ENCODE measurements around the gene CORO7. TPM values are rescaled to one million over a fixed set of nuclear protein-coding genes. Genes with fewer than 3 reads are reported as not detected.
A peak's percentile ranks its signal among the peaks of the same experiment; 100 is the strongest.

The CORO7 gene
- total RNA-seq, 1 donor from 2014 or later, result 11.6 TPM

DNA sequence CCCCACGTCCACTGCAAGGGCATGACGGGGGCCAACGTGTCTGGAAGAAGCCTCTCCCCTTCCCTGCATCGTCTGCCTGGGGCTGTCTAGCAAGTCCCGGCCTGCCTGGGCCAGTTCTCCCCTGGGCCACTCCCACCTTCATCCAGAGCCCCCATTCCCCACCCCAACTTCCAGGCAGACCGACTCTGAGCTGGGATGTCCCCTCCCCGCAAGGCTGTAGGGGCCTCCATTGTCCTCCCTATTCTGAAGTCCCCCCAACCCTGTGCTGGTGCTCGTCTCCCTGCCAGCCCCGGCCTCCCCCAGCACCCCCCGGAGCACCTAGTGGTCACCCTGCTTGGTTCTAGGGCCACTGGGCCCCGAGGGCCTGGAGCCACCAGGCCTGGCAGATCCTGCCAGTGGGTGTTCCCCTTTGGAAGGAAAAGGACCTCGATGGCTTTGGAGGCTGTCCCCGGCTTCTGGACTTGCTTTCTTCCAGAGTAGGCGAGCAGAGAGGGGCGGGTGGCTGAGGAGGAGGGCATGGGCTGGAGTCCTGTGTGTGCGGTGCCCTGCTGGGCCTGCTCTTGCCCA, 95.7 kb downstream of the CORO7 start:
- intact Hi-C loops (cut with DNase I), result no loop called here
- no peak for ATAC-seq (ENCODE audit: poor library complexity)
- no peak for DNase-seq

DNA sequence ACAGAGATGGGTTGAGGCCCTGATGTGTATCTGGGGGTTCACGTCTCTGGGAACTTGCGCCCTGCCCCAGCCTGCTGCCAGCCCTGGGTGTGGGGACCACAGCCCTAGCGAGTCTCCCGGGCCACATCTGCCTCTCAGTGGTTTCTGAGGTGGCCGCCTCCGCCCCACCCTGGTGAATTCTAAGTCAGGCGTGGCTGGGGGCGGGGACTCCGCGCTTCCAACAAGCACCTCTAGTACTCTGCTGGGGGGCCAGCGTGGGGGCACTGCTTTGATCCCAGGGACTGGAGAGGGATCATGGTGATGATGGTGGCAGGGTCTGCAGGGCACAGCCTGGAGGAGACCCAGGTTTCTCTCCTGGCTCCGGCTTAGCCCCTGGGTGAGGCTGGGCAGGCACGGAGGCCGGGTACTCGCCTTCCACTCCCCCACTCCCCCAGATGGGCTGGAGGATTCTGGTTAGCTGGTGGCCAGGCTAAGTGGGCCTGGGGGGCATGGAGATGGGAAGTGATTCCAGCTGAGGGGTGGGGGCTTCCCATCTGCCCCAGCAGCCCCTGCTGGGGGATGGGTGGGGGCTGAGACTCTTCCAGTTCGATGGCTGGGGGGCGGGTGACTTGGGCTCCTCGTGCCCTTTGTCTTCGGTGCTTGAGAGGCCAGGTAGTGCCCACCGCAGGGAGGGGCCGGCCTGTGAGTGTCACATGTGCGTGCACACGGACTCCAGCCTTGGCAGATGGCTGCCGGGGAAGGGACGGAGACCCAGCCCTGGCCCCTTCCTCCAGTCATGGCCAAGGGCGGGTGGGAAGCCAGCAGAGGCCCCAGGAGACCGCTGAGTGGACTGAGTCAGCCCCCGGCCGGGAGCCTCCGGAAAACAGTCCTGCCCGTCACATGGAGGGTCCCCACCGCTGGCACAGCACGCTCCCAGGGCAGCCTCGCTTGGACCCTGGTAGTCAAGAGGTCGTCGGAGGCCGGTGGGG, 96.7 kb downstream of the CORO7 start:
- intact Hi-C loops (cut with DNase I), result no loop called here
- DNase-seq (no peak), ATAC-seq (ENCODE audit: poor library complexity) (no peak)

DNA sequence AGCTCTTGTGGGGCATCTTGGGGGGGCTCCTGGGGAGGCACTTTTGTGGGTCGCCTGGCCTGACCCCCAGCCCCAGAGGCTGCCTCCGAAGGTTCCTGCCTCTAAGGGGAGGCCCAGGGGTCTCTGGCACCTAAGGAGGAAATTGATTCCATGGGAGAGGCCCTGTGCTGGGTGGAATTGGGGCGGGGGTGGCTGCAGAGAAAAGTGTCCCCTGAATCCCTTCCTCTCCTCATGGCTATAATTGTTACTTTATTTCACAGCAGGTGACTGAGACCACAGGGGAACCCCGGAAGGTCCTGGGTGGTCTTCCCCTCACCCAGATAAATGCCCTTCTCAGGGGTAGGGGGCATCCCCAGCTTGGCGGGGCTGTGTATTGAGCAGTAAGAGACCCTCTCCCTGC, 97.4 kb downstream of the CORO7 start:
- no peak for DNase-seq
- no peak for ATAC-seq (ENCODE audit: poor library complexity)
- intact Hi-C loops (cut with DNase I), result no loop called here

DNA sequence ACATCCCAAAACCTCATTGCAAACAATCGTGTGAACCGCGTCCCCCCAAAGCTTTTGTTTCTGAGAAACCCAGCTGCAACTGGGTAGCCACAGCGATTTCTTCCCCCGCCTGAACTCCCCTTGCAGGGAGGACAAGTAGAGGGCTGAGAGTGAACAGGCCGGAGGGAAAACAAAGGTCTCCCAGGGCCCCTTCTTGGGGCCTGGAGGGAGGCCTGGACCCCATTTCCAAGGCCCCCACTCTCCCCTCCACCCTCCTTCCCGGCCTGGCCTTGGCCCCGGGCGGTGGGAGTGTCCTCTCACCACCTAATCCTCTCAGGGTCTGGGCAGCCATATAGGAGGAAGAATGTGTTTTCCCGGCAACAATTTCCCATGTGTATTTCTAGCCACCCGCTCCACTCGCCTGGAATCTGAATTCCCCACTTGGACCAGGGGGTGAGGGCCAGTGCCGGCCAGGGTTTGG, 97.9 kb downstream of the CORO7 start:
- ATAC-seq (ENCODE audit: poor library complexity), result no peak
- intact Hi-C loops (cut with DNase I), result no loop called here
- no peak for DNase-seq

DNA sequence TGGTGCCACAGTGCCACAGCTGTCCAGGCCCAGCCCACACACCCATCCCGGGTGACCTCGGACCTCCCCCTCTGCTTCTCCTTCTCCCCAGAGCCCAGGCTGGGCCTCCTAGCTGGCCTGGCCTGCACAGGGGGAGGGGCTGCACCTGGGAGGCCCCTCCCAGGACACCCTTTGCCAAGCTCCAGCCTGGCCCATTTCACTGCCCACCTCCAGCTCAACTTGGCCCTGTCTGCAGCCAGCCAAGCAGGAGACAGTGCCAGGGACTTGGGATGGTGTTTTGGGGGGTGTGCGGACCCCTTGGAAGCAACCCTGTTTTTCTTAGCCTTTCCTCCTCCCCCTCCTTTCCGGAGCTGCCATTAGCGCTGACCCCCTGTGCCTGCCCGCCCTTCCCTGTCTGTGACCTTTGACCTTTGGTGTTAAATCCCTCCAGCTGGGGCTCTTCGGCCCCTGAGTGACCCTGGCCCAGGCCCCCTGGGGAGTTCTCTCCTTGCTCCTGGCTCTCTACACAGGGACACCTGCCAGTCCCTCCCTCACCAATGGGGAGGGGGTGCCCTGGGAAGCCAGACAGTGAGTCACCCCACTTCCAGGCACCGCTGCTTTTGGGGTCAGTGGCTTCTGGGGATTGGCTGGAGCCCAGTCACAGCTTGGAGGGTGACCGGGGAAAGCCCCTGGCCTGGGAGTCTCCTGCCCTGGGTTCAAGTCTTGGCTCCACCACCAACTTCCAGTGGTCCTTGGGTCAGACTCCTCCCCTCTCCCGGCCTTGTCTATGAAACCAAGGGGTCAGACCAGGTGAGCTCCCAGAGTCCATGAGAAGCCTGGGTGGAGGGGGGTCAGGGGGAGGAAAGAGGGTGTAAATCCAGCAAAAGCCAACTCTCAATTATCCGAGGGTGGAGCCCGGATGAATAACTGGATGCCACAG, 98.6 kb downstream of the CORO7 start:
- ATAC-seq (ENCODE audit: poor library complexity) (no peak), DNase-seq (no peak)
- intact Hi-C loops (cut with DNase I), result no loop called here

DNA sequence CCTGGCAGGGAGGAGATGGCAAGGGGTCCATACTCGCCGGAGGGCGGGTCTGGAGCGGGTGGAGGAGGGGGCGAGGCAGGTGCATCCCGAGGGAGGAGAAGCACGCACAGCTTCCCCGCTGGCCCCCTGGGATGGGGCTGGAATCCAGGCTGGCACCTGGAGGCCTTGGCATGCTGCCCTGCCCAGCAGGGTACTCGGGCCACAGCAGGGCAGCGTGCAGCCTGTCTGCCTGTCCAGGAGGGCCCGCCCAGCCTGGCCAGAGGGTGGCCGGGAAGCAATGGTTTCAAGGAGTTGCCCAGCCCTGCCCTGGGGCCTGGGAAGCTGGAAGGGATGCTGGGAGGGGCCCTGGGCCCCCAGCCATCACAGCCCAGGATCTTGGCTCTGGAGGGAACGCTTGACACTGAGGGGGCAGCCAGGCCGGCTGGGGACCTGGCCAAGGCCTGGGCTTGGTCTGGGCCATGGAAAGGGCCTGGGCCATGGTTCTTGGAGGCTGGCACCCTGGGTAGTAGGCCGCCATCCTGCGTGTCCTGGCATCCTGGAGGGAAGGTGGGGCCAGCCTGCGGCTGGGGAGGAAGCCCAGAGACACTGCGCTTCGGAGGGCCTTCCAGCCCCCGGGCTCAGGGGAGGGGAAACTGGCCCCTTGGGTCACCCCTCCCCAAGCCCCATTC, 99.4 kb downstream of the CORO7 start:
- DNase-seq (peak; percentile 79), ATAC-seq (ENCODE audit: poor library complexity) (peak; percentile 41)
- intact Hi-C loops (cut with DNase I), result no loop called here

DNA sequence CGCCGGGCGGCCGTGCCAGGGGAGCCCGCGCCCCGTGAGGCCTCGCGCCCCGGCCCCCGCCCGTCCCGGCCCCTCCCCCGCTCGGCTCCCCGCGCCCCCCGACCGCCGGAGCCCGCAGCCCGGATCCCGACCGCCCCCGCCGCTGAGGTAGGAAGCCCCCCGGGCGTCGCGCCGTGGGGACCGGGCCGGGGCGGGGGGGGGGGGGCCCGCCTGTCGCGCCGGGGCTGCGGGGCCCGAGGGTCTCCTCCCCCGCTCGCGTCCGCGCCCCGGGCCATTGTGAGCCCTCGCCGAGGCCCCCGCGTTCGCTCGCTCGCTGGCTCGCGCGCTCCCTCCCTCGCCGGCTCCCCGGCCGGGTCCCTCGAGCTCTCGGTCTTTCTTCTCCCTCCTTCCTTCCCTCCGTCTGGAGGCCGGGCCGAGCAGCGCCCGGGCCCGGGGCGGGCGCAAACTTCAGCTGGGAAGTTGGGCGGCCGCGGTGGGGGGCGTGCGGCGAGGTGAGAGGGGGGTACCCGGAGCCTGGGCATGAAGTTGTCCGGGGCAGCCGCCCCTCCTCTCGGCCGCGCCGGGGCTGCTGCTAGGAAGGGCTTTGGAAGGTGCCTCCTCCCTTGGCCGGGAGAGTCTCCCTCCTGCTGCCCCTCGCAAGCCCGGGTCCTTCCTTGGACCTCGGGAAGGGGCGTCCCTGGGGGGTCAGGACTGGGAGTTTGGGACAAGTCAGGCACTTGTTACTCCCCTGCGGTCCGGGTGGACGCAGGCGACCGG, 100.1 kb downstream of the CORO7 start:
- no peak for ATAC-seq (ENCODE audit: poor library complexity)
- intact Hi-C loops (cut with DNase I), result no loop called here
- no peak for DNase-seq

DNA sequence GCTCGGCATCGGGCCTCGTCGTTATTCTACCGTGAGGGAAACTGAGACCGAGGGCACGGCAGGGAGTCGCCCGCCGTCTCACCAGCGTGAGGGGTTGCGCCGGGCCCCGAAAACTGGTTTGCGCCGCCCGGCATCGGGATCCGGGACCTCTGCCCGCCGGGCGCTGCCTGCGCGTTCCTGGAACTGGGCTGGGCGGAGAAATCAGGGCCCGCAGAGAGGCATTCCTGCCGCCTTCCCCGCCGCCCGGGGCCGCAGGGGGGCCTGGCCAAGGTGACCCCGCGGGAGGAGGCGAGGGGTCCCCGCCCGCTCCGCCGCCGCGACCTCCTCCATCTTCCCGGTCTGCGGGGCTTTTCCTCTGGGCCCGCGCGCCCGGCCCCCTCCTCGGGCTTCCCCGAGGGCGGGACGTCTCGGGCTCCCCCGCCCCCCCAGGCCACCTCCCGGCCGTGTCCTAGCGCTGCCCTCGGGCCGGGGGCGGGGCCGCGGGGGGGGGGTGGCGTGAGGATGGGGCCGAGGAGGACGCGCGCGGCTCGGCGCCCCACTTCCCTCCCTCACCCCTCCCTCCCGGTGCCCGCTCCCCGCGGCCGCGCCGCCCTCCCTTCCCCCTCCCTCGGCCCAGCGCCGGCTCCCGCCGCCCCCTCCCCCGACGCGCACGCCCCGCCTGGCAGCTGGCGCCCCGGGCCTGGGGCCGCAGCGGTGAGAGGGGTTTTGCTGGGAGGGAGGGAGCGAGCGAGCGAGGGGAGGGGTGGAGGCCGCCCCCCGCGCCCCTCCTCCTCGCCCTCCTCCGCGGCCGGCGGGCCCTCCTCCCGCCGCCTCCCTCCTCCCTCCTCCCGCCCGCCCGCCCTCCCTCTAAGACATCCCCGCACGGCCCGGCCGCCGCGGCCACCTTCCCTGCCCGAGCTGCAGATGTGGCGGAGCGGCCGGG, 100.9 kb downstream of the CORO7 start, which contains the start of gene GLIS2:
Gene GLIS2 (plus strand): TSS at position 882 of the 922 bp plus-strand sequence. CDS start 16,214 bp downstream, outside the sequence.
- DNase-seq (peak; percentile 84), ATAC-seq (ENCODE audit: poor library complexity) (peak; percentile 81)
- intact Hi-C loops (cut with DNase I), result no loop called here

DNA sequence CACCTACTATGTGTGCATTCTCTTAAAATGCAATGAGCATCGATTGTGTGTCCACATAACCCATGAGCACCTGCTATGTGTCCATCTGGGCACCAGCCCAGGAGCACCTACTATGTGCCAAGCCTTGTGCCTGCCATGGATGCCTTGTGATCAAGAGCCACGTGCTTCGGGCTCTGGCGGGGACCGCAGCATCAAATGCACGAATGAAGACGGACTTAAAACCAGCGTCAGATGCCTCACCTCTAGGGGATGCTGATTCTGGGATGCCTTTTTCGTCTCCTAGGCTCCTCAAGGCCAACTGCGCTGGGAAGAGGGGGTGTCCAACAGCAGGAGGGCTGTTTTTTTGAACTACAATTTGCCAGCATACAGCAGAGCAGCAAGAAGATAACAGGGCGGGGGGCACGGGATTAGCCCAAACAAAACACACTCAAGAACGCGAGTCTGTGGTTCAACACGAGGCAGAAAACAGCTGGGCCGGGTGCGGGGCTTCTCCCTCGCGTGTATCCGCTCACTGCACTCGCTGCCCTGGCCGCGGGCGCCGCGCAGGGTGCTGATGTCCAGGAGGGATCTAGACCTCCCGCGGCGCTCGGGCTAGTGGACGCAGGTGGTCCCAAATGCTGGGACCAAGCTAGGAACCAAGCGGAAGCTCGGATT, 101.7 kb downstream of the CORO7 start:
- DNase-seq, result no peak
- intact Hi-C loops (cut with DNase I), result no loop called here
- ATAC-seq (ENCODE audit: poor library complexity), result peak; percentile 0

DNA sequence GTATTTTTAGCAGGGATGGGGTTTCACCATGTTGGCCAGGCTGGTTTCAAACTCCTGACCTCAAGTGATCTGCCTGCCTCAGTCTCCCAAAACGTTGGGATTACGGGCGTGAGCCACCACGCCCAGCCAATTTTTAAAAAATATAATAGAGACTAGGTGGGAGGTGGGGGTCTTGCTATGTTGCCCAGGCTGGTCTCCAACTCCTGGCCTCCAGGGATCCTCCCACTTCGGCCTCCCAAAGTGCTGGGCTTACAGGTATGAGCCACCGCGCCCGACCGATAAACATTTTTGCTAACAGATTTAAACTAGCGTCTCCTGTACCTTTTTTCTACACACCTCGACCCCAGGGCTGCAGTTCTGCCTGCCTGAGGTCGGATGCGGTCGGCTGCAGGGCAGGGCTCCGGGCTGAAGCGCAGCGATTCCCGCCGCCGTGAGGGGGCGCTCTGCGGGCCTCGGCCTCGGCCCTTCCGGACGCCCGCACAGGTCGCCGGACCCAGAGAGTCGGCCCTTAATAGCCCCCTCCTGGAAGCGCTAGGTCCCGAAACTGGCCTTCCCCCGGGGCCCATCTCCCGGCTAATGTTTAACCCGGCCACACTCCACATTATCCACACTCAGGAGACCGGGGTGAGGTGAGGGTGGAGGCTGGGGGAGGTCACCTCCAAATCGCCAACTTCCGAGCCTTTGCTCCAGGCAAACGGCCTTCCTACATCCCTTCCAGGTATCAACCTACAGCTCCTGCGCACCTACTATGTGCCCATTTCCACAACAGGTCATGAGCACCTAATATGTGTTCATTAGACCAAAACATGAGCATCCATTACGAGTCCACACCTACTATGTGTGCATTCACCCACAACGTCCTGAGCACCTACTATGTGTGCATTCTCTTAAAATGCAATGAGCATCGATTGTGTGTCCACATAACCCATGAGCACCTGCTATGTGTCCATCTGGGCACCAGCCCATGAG, 102.5 kb downstream of the CORO7 start:
- intact Hi-C loops (cut with DNase I), result no loop called here
- DNase-seq (no peak), ATAC-seq (ENCODE audit: poor library complexity) (no peak)

DNA sequence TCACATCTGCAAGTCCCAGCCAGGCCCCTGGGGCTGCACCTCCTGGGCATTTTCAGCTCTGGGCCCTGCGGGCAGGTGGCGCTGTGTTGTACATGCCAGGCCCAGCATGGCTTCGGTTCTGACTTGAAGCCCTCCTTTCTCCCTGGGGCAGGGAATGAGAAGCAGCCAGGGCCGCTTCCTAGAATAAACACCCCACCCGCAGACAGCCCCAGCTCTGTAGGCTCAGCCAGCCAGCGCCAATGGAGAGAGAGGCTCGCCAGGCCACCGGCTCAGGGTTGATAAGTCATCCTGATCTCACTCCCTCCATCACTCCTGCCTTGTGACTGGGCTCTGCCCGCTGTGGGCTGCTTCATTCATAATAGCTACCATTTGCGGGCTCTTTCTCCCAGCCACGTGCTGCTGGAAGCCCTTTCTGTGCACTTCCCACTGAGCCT, 106.5 kb downstream of the CORO7 start:
- DNase-seq (peak; percentile 73), ATAC-seq (ENCODE audit: poor library complexity) (peak; percentile 27)
- intact Hi-C loops (cut with DNase I), result no loop called here

DNA sequence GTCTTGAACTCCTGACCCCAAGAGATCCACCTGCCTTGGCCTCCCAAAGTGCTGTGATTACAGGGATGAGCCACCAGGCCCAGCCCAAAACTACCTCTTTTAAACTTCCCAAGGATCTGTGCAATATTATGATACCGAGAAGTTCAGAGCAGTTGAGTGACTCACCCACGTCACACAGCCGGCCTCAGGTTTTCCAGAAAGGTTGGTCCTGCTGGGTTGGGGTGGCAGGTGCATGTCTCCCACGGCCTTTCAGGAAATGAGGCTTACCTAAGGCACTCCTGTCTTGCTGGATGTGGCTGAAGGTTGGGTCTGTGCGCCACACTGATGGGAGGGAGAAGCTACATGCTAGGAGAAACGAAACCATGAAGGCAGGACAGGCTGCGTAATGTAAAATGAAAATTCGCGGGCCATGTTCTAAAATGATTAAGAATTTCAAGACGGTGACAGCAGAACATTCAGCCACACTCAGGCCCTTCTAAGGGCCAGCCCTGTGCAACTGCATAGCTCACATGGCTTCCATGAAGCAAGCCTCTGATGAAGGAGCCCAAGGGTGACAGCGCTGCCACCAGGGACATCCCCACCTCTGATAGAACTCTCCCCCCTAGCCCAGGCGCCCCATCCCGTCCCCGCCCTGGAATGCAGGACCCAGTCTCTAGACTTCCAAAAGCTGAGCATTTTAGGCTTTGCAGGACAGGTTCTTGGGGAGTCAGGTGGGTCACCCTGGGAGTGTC, 107.1 kb downstream of the CORO7 start:
- no peak for DNase-seq
- intact Hi-C loops (cut with DNase I), result no loop called here
- ATAC-seq (ENCODE audit: poor library complexity), result no peak

DNA sequence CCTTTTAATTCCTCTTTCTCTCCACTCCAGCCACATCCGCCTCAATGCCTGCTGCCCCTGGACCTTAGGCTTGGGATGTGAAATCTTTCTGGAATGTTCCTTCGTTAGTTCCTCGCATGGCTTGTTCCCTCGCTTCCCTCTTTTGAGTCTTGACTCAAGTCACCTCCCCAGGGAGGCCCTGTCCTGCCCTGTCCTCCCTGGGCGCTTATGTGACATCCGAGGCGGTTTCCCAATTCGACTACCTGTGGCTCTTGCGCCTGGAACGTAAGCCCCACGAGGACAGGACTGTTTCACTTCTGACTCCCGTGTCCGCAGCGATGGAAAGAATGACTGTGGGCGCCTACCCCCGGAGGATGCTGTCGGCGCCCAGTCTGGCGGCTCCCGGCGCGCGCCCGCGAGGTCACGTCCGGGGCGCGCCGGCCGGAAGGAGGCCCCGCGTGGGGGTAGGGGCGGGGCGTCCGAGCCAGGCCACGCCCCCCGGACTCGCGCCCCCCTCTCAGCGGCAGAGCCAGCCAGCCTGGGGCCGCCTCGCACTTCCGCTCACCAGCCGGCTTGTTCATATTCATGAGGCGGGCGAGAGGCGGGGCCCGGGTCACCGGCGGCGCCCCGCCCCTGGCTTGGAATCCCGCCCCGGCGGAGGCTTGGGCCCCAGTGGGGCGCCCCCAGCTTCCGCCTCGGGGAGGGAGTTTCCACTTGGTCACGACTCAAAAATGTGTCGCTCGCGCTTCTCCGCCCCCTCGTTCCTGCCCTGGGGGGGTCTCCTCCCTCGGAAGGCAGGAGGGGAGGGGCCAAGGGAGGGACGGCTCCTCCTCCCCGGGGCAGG, 109.0 kb downstream of the CORO7 start:
- ATAC-seq (ENCODE audit: poor library complexity) (peak; percentile 98), DNase-seq (peak; percentile 98)
- intact Hi-C loops (cut with DNase I), result loop anchor here (2.0 kb wide), 1 partner anchor 21 kb away; no protein-coding TSS in a partner anchor

Measured in Right ventricle myocardium superior (tissue), 1 donor.